ENCODE measurements around the gene SNAPC4.

SNAPC4 gene

GRCh38 chr9:136393531-136393930, 6.4 kb downstream of the SNAPC4 start:
- no peak for DNase-seq (ENCODE audit: low read depth in 2 of 3, low spot score in 1 of 3)

DNA sequence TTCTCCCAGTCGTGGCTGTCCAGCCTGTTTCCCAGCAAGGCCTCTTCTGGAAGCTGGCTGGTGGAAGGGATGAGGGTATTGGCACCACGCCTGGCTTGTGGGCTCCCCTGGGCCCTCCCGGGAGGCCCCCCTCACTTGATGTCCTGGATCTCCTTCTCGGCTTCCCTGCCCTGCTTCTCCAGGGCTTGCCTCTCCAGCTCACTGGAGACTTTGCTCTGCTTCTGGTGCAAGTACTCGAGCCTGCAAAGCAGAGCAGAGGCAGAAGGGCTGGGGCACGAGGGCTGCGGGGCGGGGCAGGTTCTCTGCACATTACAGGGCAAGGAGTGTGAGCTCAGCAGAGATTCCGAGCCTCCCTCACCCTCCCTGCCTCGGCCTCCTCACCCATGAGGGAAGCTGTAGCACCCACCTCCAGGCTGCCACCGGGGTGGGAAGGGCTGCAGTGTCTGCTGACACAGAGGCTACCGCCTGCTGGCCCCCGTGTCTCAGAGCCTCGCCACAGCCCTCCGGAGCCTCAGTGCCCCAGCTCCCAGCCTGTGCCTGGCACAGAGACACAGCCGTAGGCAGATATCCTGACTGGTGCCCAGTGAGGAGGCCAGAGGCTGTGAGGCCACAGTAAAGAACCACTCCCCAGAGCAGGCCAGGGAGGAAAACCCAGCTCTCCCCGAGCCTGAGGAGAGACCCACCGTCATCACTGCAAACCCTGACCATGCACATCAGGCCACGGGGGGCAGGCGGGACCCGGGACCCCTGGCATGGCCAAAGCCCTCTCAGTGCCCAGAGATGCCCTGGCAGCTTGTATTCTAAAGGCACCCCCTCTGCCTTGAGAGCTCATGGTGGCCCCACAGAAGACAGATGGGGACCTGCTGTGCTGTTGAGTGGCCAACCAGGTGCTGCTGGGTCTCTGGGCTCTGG, 7.2 kb downstream of the SNAPC4 start:
- no peak for DNase-seq (ENCODE audit: low read depth in 2 of 3, low spot score in 1 of 3)

GRCh38 chr9:136391737-136392537, 8.0 kb downstream of the SNAPC4 start:
- no peak for DNase-seq (ENCODE audit: low read depth in 2 of 3, low spot score in 1 of 3)

GRCh38 chr9:136389396-136389795, 10.6 kb downstream of the SNAPC4 start:
- no peak for DNase-seq (ENCODE audit: low read depth in 2 of 3, low spot score in 1 of 3)

- no peak for DNase-seq (ENCODE audit: low read depth in 2 of 3, low spot score in 1 of 3)
Measured at GRCh38 chr9:136387217-136387616, 12.8 kb downstream of the SNAPC4 start.

DNA sequence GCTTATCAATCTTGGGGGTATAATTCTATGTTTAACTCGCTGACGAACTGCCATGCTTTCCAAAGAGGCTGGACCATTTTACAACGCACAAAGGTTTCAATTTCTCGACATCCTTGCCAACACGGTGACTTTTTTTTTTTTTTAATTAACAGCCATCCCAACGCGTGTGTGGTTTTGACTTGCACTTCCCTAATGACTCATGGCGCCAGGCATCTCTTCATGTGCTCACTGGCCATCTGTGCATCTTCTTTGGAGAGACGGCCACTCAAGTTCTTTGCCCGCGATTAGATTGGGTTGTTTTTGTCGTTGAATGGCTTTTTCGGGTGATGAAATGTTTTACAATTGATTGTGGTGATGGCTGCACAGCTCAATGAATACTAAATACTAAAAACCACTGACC, 14.0 kb downstream of the SNAPC4 start:
- DNase-seq (ENCODE audit: low read depth in 2 of 3, low spot score in 1 of 3): no peak

GRCh38 chr9:136385015-136385414, 15.0 kb downstream of the SNAPC4 start:
- peak in 2 of 3 donors; percentile 34 to 37 for DNase-seq (ENCODE audit: low read depth in 2 of 3, low spot score in 1 of 3)

DNA sequence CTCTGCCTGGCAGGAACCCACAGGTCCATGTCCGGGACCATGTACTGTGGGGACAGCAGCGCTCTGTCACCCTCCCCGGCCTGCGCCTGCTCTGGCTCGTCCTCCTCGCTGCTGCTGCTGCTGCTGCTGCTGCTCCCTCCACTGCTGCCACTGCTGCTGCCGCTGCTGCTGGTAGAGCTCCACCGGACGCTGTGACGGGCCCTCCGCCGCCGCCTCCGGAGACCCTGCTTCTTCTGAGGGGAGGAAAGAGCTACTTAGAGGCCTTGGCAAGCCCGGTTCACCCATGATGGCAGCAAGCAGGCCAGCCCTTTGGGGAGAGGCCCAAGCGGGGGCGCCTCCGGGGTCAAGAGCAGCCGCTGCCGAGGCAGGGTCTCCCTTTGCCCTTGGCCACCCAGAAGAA, 16.5 kb downstream of the SNAPC4 start:
- DNase-seq (ENCODE audit: low read depth in 2 of 3, low spot score in 1 of 3): no peak

DNA sequence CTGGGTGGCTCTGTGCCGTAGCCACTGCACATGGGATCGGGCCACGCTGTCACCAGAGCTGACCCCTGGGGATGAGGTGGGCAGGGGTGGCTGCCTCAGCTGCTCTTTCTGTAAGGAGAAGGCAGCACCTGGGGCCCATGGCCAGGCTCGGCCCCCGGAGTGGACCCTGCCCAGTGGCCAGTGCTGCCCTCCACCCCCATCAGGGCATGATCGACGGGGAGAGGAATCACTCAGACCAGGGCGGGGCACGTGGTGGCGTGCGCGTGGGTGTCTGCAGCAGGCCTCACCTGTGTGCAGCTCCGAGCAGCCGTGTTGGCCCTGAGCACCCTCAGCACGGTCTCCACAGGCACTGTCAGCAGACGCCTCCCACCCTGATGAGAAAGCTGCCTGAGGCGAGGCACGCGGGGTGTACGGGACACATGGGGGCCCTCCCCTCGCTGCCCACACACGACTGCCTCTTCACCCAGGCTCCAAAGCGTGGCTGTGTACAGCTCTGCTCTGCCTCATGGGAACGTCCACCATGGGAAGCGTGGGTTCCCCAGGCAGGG, 17.9 kb downstream of the SNAPC4 start:
- DNase-seq (ENCODE audit: low read depth in 2 of 3, low spot score in 1 of 3): no peak

- no peak for DNase-seq (ENCODE audit: low read depth in 2 of 3, low spot score in 1 of 3)
Measured at GRCh38 chr9:136381311-136381710, 18.7 kb downstream of the SNAPC4 start.

- DNase-seq (ENCODE audit: low read depth in 2 of 3, low spot score in 1 of 3): no peak
Measured at GRCh38 chr9:136380381-136380780, 19.6 kb downstream of the SNAPC4 start.

DNA sequence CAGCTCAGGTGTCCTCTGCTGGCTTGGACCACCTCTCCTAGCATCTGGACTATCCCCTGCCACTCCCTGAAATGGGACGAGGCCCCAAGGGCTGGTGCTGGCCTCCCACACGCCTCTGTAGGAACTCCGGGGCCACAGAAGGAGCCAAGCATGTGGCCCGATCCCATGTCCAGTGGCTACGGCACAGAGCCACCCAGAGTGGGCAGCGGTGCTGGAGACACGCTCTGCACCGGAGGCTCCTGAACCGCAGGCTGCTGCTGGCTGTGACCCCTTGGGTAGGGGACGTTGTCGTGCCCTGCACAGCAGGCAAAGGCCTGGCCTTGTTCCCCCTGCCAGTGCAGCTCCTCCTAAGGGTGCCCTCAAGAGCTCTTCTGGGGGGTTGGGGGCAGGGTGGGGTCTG, 20.1 kb downstream of the SNAPC4 start:
- DNase-seq (ENCODE audit: low read depth in 2 of 3, low spot score in 1 of 3): no peak

DNA sequence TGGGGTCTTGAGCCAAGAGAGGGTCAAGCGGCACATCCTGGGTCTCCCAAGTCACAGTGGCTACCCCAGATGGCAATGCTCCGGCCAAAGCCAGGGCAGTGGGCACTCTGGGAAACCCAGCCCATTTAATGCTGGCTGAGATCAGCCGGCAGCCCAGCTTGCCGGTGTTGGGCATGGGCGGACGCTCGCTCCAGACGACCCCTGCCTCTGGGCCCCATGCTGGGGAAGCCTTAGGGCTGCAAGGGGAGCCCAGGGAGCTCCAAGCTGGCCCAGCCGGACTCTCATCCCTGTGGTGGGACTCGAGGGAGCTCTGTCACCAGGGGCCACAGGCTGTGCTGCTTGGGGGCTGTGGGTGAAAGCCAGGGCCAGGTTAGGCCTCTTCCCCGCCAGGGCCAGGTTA, 20.6 kb downstream of the SNAPC4 start:
- DNase-seq (ENCODE audit: low read depth in 2 of 3, low spot score in 1 of 3): no peak

DNA sequence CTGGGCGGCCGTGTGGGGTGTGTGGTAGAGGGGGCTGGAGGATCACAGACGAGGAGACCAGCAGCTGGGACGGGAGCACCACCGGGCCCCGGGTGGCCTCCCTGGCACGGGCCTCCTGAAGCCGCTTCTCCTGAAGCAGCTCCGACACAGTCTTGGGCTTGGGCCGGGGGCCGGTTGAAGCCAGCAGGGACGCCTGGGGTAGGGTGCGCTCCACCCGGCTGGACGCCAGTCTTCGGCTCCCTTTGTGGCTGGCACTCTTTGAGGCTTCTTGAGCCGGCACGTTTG, 21.0 kb downstream of the SNAPC4 start:
- DNase-seq (ENCODE audit: low read depth in 2 of 3, low spot score in 1 of 3): no peak

- DNase-seq (ENCODE audit: low read depth in 2 of 3, low spot score in 1 of 3): no peak
Measured at GRCh38 chr9:136378170-136379002, 21.6 kb downstream of the SNAPC4 start.

DNA sequence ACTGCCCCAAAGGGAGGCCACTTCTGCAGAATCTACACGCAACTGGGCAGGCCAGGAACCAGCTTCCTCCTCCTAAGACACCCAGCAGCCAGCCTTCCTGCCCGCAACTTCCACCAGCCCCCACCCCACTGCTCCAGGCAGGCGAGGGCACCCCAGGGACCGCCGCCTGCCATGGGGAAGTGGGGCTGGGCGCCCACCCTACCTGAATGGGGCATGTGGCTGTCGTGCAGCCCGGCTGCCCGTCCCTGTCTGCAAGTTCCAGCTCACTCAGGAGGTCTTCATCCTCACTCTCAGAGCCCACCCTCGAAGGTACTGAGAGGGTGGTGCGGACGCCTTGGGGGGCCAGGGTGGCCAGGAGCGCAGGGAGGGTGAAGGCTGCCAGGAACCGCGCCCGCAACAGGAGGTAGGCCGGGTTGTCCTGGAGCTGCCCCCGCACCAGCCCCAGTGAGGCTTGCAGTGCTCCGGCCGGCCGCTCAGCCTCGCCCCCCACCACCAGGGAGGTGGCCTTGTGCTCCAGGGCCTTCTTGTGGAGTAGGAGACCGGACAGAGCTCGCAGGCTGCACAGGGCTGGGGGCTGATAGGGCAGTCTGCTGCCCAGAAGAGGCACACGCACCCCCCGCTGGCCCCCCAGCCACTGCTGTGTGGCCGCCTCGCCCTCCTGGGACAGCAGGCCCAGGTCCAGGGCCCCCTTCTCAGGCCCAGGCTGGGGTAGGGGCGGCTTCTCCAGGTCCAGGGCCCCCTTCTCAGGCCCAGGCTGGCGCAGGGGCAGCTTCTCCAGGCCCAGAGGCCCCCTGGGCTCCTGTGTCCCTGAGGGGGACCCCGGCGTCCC, 22.4 kb downstream of the SNAPC4 start:
- DNase-seq (ENCODE audit: low read depth in 2 of 3, low spot score in 1 of 3): no peak

- DNase-seq (ENCODE audit: low read depth in 2 of 3, low spot score in 1 of 3): no peak
Measured at GRCh38 chr9:136376457-136376856, 23.5 kb downstream of the SNAPC4 start.

- DNase-seq (ENCODE audit: low read depth in 2 of 3, low spot score in 1 of 3): no peak
Measured at GRCh38 chr9:136375096-136375495, 24.9 kb downstream of the SNAPC4 start.

DNA sequence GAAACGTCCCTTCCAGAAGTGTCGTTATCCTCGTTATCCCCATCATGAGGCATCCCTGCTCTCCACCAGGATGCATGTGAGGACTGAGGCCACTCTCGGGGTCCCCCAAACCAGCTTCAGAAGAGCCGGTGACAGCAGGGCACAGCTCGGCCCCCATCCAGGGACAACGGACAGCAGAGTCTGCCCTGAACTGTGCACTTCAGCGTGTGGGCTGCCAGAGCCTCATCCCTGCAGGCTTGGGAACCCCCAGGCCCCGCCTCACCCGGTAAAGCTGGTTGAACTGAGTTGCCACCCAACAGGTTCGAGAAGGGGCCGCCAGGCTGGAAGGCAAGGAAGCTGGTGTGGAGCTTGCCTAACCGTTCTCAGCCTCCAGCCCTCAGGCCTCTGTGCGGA, 25.8 kb downstream of the SNAPC4 start:
- DNase-seq (ENCODE audit: low read depth in 2 of 3, low spot score in 1 of 3): no peak

Data from stimulated activated CD4-positive, alpha-beta T cell treated with anti-CD3 and anti-CD28 coated beads, Interleukin-12 subunit alpha, Interleukin-12 subunit beta, amount 100 ng/mL, for 48 hours (primary cell).